ENCODE data around the gene SYCP2L.
"Not testable (repeated sequence)": the region's sequence is repeated elsewhere in the genome, so short reads cannot be mapped to it uniquely, and the experiment has no call there.

- not testable (repeated sequence) for TF ChIP-seq CTCF (IDR thresholded peaks at IDR 0.05; ENCODE audit: insufficient read depth, low read depth, low read length); EZH2 (IDR thresholded peaks at IDR 0.05; ENCODE audit: insufficient read depth, low read length)
These were observed 98.1 kb downstream of the SYCP2L start for GRCh38 chr6:10984959-10985358.
